ENCODE data around the gene DOCK2.
"Not testable (repeated sequence)": the region's sequence is repeated elsewhere in the genome, so short reads cannot be mapped to it uniquely, and the experiment has no call there.

DOCK2 gene

DNA sequence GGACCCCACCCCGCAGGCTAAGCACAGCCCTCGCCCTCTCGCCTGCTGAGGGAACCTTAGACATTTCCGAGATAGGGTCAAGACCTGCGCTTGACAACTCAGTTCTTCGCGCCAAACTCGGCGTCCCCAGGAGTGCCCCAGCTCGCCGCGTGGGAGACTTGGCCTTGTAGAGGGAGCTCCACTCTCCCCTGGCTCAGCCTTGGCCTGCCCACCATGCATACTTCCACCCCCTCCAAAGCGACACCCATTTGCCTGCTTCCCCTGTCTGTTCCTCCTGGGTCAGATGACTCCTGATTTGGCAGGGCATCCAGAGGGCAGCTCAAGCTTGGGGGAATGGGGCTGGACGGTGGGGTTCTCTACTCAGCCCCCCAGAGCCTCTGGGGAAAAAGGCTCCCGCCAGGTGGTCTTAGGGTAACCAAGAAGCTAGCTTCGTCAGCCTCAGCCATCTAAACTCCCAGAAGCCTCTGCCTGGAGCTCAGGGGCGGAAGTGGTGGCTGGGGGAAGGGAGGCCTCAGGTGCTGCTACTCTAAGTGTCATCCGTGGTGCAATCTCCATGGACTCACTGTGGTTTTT lies 560 bp downstream of the DOCK2 start:
- peak; percentile 31 for DNase-seq (ENCODE audit: low read depth)

- no peak for DNase-seq (ENCODE audit: low read depth)
Measured at GRCh38 chr5:169641253-169641652, 4.2 kb downstream of the DOCK2 start.

- no peak for DNase-seq (ENCODE audit: low read depth)
Measured at GRCh38 chr5:169646856-169647255, 9.8 kb downstream of the DOCK2 start.

GRCh38 chr5:169647566-169647965 lies 10.5 kb downstream of the DOCK2 start:
- DNase-seq (ENCODE audit: low read depth) = no peak

GRCh38 chr5:169648725-169649310 lies 11.7 kb downstream of the DOCK2 start:
- DNase-seq (ENCODE audit: low read depth) = no peak

DNA sequence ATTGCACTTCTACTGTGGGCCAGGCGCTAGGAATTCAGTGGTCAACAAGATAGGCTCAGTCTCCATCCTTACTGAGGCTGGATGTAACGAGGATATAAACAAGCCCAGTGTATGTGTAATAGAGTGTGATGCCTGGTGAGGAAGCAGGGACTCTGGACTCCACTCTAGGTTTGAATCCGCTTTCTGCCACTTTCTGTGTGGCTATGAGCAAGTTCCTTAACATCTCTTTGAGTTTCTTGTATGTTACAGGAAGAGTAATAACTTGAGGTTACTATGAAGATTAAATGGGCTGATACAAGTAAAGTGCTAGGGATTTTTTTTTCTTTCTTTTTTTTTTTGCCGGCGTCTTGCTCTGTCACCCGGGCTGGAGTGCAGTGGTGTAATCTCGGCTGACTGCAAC lies 12.4 kb downstream of the DOCK2 start:
- no peak for DNase-seq (ENCODE audit: low read depth)

- DNase-seq (ENCODE audit: low read depth) = no peak
Measured at GRCh38 chr5:169650701-169651331, 13.7 kb downstream of the DOCK2 start.

DNA sequence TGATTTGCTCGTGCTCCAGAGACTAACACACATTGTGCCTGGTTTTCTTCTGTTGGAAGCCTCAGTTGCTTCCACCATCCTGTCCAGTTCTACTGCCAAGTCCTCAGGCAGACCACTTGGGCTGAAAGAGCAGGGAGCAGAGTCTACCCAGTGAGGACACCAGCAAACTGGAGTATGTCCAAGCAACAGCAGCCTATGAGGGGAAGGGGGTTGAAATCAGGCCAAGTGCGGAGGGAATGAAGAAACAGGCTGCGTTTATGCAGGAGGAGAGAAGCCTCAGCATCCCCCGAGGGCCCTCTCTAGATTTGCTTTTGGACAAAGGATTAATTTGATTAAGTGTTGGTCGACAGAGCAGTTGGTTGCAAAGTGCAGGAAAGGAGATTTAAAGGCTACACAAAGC lies 14.5 kb downstream of the DOCK2 start:
- no peak for DNase-seq (ENCODE audit: low read depth)

DNA sequence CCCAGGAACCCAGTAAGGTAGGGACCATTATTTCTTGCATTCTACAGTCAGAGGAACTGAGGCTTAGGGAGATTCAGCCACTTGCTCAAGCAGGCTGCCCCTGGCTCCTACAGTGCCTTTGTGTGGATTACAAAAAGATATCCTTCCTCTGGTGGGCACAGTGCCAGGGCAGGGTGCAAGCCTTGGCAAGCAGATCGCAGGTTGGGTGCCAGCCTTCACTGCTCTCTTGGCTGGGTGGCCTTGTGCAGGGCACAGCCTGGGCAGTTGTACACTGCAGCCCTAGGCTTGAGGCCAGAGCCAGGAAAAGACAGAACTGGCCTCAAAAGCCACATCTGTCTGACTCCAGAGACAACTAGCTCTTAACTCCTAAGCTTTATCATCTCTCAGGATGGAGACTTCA lies 15.0 kb downstream of the DOCK2 start:
- no peak for DNase-seq (ENCODE audit: low read depth)

DNA sequence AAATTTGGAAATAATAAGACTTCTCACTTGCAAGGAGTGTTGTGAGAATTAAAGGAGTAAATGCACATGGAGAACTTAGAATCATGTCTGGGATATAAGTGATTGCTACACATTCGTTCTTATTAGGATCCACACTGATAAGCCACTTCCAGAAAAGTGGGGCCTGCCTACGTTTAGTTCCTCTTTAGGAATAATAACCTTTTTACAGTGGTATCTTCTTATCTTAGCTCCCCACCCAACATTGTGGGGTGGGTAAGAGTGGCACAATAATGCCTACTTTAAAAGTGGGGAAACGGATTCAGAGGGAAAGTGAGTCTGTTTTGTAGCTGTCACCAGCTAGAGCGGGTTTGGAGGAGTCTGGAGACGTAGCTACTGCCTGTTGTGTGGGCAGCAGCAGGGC lies 16.0 kb downstream of the DOCK2 start:
- no peak for DNase-seq (ENCODE audit: low read depth)

- DNase-seq (ENCODE audit: low read depth) = no peak
Measured at GRCh38 chr5:169655353-169655752, 18.3 kb downstream of the DOCK2 start.

DNA sequence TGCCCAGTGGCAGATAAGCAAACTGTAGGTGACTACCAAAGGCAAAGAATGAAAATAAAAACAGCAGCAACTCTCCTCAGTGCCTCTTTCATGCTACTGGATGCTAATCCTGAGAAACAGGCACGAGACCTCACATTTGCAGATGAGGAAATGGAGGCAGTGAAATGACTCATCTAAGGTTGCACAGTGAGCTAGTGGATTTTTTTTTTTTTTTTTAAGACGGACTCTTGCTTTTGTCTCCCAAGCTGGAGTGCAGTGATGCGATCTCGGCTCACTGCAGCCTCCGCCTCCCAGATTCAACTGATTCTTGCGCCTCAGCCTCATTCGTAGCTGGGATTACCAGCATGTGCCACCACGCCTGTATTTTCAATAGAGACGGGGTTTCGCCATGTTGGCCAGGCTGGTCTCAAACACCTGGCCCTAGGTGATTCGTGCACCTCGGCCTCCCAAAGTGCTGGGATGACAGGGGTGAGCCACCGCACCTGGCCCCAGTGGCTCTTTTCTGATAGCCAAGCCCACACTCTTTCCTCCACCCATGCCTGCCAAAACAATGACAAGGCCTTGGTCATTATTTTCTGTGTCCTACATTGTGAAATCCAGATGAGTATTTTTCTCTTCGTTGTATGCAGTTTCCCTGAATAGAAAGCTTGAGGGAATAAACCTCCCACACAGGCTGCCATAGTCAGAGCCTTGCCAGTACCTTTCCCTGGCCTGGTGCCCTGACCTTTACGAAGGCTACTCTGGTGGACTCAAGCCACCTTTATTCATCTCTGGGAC lies 19.2 kb downstream of the DOCK2 start:
- DNase-seq (ENCODE audit: low read depth) = no peak

- no peak for DNase-seq (ENCODE audit: low read depth)
Measured at GRCh38 chr5:169657127-169657526, 20.1 kb downstream of the DOCK2 start.

DNA sequence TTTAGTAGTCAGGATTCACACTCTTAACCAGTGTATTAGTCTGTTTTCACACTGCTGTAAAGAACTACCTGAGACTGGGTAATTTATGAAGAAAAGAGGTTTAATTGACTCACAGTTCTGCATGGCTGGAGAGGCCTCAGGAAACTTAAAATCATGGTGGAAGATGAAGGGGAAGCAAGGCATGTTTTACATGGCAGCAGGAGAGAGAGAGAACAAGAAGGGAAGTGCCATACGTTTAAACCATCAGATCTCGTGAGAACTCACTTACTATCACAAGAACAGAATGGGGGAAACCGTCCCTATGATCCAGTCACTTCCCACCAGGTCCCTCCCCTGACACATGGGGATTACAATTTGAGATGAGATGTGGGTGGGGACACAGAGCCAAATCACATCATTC lies 25.4 kb downstream of the DOCK2 start:
- not testable (repeated sequence) for DNase-seq (ENCODE audit: low read depth)

GRCh38 chr5:169663537-169663936 lies 26.5 kb downstream of the DOCK2 start:
- DNase-seq (ENCODE audit: low read depth) = no peak

DNA sequence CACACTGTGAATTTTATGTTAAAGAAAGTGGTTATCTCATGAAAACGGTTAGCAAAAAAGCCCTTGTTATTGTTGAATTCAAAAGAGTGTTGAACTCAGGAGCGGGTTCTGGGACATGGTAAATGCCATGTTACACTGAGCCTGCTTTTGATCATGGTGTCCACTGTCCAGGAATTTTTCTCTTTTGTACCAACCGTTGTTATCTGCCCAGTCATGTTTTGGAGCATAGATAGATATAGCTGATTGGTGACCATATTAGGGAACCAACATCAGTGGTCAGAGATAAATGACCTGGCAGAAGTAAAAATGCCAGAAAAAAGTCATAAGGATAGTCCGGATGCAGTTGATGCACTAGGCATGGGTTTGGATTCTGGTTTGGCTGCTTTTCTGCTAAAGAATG lies 29.3 kb downstream of the DOCK2 start:
- no peak for DNase-seq (ENCODE audit: low read depth)

- DNase-seq (ENCODE audit: low read depth) = no peak
Measured at GRCh38 chr5:169667896-169668674, 31.0 kb downstream of the DOCK2 start.

- DNase-seq (ENCODE audit: low read depth) = no peak
Measured at GRCh38 chr5:169668732-169669131, 31.7 kb downstream of the DOCK2 start.

DNA sequence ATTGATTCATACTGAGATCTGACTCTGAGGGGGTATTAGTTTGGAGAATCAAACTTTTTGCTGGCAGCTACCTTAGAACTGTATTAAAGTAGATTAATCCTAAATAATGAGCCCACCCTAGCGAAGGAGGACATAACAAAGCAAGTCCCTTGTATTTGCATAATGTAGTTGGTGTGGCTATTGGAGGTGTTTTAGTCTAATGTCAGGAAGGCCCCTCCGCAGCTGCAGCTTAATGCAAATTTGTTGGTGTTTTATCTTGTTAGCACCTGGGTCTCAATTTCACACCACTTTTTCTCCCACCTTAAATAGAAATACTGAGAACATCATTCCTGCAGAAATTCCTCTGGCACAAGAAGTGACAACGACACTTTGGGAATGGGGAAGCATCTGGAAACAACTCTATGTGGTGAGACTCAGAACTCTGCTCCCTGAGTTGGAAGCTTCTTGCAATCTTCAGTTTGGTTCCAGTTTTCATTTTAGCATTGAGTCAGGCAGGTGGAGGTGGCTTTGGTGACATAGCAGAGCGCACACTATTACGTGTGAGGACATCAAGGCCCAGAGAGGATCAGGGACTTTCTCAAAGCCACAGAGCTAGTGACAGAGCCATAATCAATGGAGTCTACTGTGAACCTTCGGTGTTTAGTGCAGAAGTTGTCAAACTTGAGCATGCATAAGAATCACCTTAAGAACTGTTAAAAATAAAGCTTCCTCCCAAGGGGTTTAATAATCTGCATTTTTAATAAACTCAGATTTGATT lies 33.9 kb downstream of the DOCK2 start:
- DNase-seq (ENCODE audit: low read depth) = no peak

DNA sequence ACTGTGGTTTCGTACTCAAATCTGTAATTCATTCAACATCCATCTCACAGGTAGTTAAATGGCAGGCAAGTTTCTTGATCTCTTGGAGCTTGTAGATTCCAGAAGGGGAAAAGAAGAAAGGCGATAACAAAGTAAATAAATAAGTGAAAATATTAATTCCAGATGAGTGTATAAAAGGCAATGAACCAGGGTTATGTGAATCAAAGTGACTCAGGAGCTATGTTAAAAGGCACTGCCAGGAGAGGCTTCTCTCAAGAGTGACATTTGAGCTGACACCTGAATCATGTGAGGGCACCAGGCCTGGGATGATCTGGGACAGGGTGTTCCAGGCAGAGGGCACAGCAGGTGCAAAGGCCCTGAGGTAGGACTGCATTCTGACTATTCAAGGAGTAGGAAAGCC lies 45.0 kb downstream of the DOCK2 start:
- DNase-seq (ENCODE audit: low read depth) = no peak

DNA sequence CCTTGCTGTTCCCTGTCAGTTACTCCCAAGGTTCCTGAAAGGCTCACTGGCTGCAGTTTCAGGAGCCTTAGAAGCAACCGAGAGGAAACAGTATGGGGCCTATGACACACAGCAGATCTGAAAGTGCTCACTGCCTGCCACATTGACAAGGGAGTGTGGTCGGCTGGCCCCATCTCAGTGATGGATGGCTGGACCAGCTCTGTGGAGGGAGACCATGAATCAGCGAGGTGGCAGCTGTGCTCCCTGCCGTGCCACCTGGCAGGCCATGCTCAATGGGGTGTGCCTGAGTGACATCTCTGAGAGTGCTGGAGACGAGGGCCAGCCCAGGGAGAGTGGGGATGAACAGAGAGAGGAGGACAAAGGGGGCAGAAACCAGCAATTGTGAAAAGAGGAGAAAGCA lies 49.1 kb downstream of the DOCK2 start:
- no peak for DNase-seq (ENCODE audit: low read depth)

GRCh38 chr5:169688106-169688505 lies 51.0 kb downstream of the DOCK2 start:
- DNase-seq (ENCODE audit: low read depth) = no peak

Measured in stimulated activated CD8-positive, alpha-beta memory T cell treated with anti-CD3 and anti-CD28 coated beads, Interleukin-15, amount 100 ng/mL, for 24 hours (primary cell).